Measurements from ENCODE around the gene GORASP1. TPM values are rescaled to one million over a fixed set of nuclear protein-coding genes. Genes with fewer than 3 reads are reported as not detected.

The GORASP1 gene
- total RNA-seq, 1 donor from 2014 or later, result 52.8 TPM

- H3K27ac Mint-ChIP-seq (ENCODE audit: unreplicated experiment), result peak overlapping the region; percentile 100
- H3K27me3 Mint-ChIP-seq (ENCODE audit: low read depth), result no peaks in the 10 kb centered on the region
- peaks cover 2% of the 10 kb centered on the region for H3K36me3 Mint-ChIP-seq (ENCODE audit: low read depth)
- peaks cover 73% of the 10 kb centered on the region for H3K4me1 Mint-ChIP-seq (ENCODE audit: low read depth)
- peak overlapping the region; percentile 100 for H3K4me3 Mint-ChIP-seq (ENCODE audit: unreplicated experiment)
- no peaks in the 10 kb centered on the region for H3K9me3 Mint-ChIP-seq (ENCODE audit: low read depth)
- DNase-seq (ENCODE audit: low spot score), result no peak
- no peak for TF ChIP-seq CTCF (IDR thresholded peaks at IDR 0.05)
Observed at GRCh38 chr3:39150803-39151631, 43.6 kb upstream of the GORASP1 start.

- peak overlapping the region; percentile 100 for H3K27ac Mint-ChIP-seq (ENCODE audit: unreplicated experiment)
- no peak for DNase-seq (ENCODE audit: low spot score)
- peak; percentile 45 for TF ChIP-seq CTCF (IDR thresholded peaks at IDR 0.05)
- no peaks in the 10 kb centered on the region for H3K27me3 Mint-ChIP-seq (ENCODE audit: low read depth)
- peaks cover 5% of the 10 kb centered on the region for H3K36me3 Mint-ChIP-seq (ENCODE audit: low read depth)
- peaks cover 77% of the 10 kb centered on the region for H3K4me1 Mint-ChIP-seq (ENCODE audit: low read depth)
- H3K4me3 Mint-ChIP-seq (ENCODE audit: unreplicated experiment), result peak overlapping the region; percentile 100
- no peaks in the 10 kb centered on the region for H3K9me3 Mint-ChIP-seq (ENCODE audit: low read depth)
Observed at GRCh38 chr3:39150148-39150802, 42.8 kb upstream of the GORASP1 start.

GRCh38 chr3:39149498-39150147 lies 42.2 kb upstream of the GORASP1 start:
- Mint-ChIP-seq H3K4me1 (ENCODE audit: low read depth) (peaks cover 79% of the 10 kb centered on the region), H3K4me3 (ENCODE audit: unreplicated experiment) (peak overlapping the region; percentile 100), H3K36me3 (ENCODE audit: low read depth) (peaks cover 10% of the 10 kb centered on the region), H3K27ac (ENCODE audit: unreplicated experiment) (peak overlapping the region; percentile 100), H3K9me3 (ENCODE audit: low read depth) (no peaks in the 10 kb centered on the region), H3K27me3 (ENCODE audit: low read depth) (no peaks in the 10 kb centered on the region)
- no peak for DNase-seq (ENCODE audit: low spot score)
- no peak for TF ChIP-seq CTCF (IDR thresholded peaks at IDR 0.05)

- peak overlapping the region; percentile 100 for H3K4me3 Mint-ChIP-seq (ENCODE audit: unreplicated experiment)
- H3K27me3 Mint-ChIP-seq (ENCODE audit: low read depth), result no peaks in the 10 kb centered on the region
- DNase-seq (ENCODE audit: low spot score), result no peak
- no peak for TF ChIP-seq CTCF (IDR thresholded peaks at IDR 0.05)
- peaks cover 16% of the 10 kb centered on the region for H3K36me3 Mint-ChIP-seq (ENCODE audit: low read depth)
- peak overlapping the region; percentile 100 for H3K27ac Mint-ChIP-seq (ENCODE audit: unreplicated experiment)
- H3K4me1 Mint-ChIP-seq (ENCODE audit: low read depth), result peaks cover 77% of the 10 kb centered on the region
- H3K9me3 Mint-ChIP-seq (ENCODE audit: low read depth), result no peaks in the 10 kb centered on the region
Observed at GRCh38 chr3:39149059-39149455, 41.6 kb upstream of the GORASP1 start.

GRCh38 chr3:39148435-39149058 lies 41.1 kb upstream of the GORASP1 start:
- Mint-ChIP-seq H3K4me3 (ENCODE audit: unreplicated experiment) (peak overlapping the region; percentile 100), H3K27ac (ENCODE audit: unreplicated experiment) (peak overlapping the region; percentile 100), H3K4me1 (ENCODE audit: low read depth) (peaks cover 76% of the 10 kb centered on the region), H3K9me3 (ENCODE audit: low read depth) (no peaks in the 10 kb centered on the region), H3K36me3 (ENCODE audit: low read depth) (peaks cover 21% of the 10 kb centered on the region), H3K27me3 (ENCODE audit: low read depth) (no peaks in the 10 kb centered on the region)
- TF ChIP-seq CTCF (IDR thresholded peaks at IDR 0.05), result no peak
- DNase-seq (ENCODE audit: low spot score), result no peak
